Body of pancreas (tissue), 4 donors: Measurements from ENCODE around the gene HTR6.

Experiments
- POLR2A ChIP-seq, 3 donors: fragments of 450-650 bp; IDR thresholded peaks; one replicate each; pipeline ENCODE4 v1.6.1; 2016; ENCODE audit warnings: antibody characterized with exemption in 3 of 3, mild to moderate bottlenecking in 2 of 3
- TF ChIP-seq, protein P1 (sequence below), 7 experiments: fragments of 450-650 bp in 4 of 7; fragments of 200-600 bp in 3 of 7; sonication (generic) in 3 of 7; IDR thresholded peaks; one replicate each; pipeline ENCODE4 v1.5.1; 2016 to 2019; ENCODE audit warnings: antibody characterized with exemption in 7 of 7

DNA sequence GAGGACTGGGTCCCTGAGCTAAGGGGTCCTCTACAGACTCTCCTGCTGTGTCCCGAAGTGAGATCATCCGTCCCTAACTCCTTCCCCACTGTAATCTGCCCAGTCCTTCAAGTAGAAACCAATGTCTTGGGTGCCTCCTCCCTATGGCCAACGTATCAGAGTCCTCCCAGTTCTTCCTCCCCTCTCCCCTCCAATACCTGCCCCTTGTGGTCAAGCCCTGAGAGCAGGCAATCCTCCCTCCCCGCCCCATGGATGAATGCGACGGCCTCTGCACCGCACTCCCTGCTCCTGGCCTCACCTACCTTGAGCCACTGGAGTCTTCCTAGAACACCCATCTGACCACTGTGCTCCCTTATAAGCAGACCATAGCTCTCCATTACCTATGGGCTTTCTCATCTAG lies 31.1 kb downstream of the HTR6 start:
- TF ChIP-seq, protein P1, sequence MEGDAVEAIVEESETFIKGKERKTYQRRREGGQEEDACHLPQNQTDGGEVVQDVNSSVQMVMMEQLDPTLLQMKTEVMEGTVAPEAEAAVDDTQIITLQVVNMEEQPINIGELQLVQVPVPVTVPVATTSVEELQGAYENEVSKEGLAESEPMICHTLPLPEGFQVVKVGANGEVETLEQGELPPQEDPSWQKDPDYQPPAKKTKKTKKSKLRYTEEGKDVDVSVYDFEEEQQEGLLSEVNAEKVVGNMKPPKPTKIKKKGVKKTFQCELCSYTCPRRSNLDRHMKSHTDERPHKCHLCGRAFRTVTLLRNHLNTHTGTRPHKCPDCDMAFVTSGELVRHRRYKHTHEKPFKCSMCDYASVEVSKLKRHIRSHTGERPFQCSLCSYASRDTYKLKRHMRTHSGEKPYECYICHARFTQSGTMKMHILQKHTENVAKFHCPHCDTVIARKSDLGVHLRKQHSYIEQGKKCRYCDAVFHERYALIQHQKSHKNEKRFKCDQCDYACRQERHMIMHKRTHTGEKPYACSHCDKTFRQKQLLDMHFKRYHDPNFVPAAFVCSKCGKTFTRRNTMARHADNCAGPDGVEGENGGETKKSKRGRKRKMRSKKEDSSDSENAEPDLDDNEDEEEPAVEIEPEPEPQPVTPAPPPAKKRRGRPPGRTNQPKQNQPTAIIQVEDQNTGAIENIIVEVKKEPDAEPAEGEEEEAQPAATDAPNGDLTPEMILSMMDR (IDR thresholded peaks at IDR 0.05), result no peak
- no peak for TF ChIP-seq POLR2A (IDR thresholded peaks at IDR 0.05)
